Ovary (tissue), 9 donors: ENCODE data around the gene ROBO3. TPM values are rescaled to one million over a fixed set of nuclear protein-coding genes. Genes with fewer than 3 reads are reported as not detected.

Experiments
- DNase-seq, 5 donors: peaks; one replicate each; pipeline ENCODE4 v3.0.0-alpha.2; 2019 to 2020
- H3K27ac ChIP-seq, 2 donors: fragments of 200-600 bp; one replicate each; pipeline versions ENCODE4 v1.5.1 to v1.8.0; 2019 to 2022
- H3K27me3 ChIP-seq: fragments of 200-600 bp; one replicate; pipeline ENCODE4 v1.8.0; 2022
- H3K36me3 ChIP-seq: fragments of 200-600 bp; sonication (generic); one replicate; pipeline ENCODE4 v1.5.1; 2019
- H3K4me1 ChIP-seq: one replicate; pipeline ENCODE4 v1.8.1; 2013; ENCODE audit warnings: mild to moderate bottlenecking, moderate library complexity; ENCODE audit not compliant: insufficient read depth
- H3K4me3 ChIP-seq: fragments of 200-600 bp; sonication (generic); one replicate; pipeline ENCODE4 v1.5.1; 2017
- H3K9me3 ChIP-seq, 2 donors: fragments of 200-600 bp in 1 of 2; sonication (generic) in 1 of 2; one replicate each; pipeline versions ENCODE4 v1.5.1 to v1.8.1; 2013 to 2019; ENCODE audit warnings: mild to moderate bottlenecking in 1 of 2, moderate library complexity in 1 of 2
- EP300 ChIP-seq: sonication (generic); formaldehyde crosslinking; IDR thresholded peaks from one replicate; pipeline ENCODE4 v1.6.1; 2017; ENCODE audit warnings: antibody characterized with exemption
- POLR2A ChIP-seq: fragments of 450-650 bp; IDR thresholded peaks from one replicate; pipeline ENCODE4 v1.6.1; 2017; ENCODE audit warnings: antibody characterized with exemption, mild to moderate bottlenecking, moderate library complexity
- WGBS, 3 donors: extraction: QIAGEN DNeasy Blood & Tissue Kit in 1 of 3; methylation state at CpG; one replicate each; pipeline versions ENCODE4 v1.1.5 to v1.1.7; 2013 to 2017; 5-methylcytosine and 5-hydroxymethylcytosine counted together
- intact Hi-C, 4 donors: fragments of 100-400 bp; cut with DNase I; formaldehyde crosslinking; loops; one replicate each; pipeline versions ENCODE4 v1.11.0 to v1.15.1; 2022 to 2023
- polyA plus RNA-seq, 2 donors: library from polyadenylated mRNA; stranded (reverse); fragments of 200-250 nt in 1 of 2; fragments of 350-450 nt in 1 of 2; fragmentation: Illumina TruSeq in 1 of 2; extraction: RNeasy Lipid Tissue Mini Kit (QIAGEN cat#74804) in 1 of 2; gene quantifications; one replicate each; pipeline ENCODE4 v1.2.3, GENCODE V29; 2013 to 2014
- total RNA-seq, 7 donors: library from RNA; depleted of rRNA in 2 of 7; stranded (reverse); fragments of >200 nt in 2 of 7; fragmentation: NEBNext Ultra II Directional in 3 of 7; extraction: Animal tissue kit (Norgen Biotek cat#: 25700) in 3 of 7; gene quantifications; one replicate each; pipeline versions ENCODE4 v1.1.0 to v1.2.4, GENCODE V29; 2016 to 2023
- TF ChIP-seq, protein P1 (sequence below), 3 donors: fragments of 450-650 bp in 2 of 3; fragments of 200-600 bp in 1 of 3; IDR thresholded peaks; one replicate each; pipeline versions ENCODE4 v1.5.1 to v1.8.0; 2016 to 2022; ENCODE audit warnings: antibody characterized with exemption in 3 of 3, mild to moderate bottlenecking in 1 of 3
- donor health status: DM: no; HTN: no; CAD: no; lungs with moderate emphysema.
- donor health status: DM: no; HTN: no; CAD: no.
- donor health status: Bipolar disorder and iron deficiency.
- donor health status: DM: yes; HTN: yes; CAD: no.
- donor health status: DM: no; HTN: no; CAD: no.
- donor health status: DM: yes; HTN: yes; CAD: no.

The ROBO3 gene
- total and polyA plus RNA-seq, 9 donors, result 15.2 to 90.4 (median 56.7) TPM

DNA sequence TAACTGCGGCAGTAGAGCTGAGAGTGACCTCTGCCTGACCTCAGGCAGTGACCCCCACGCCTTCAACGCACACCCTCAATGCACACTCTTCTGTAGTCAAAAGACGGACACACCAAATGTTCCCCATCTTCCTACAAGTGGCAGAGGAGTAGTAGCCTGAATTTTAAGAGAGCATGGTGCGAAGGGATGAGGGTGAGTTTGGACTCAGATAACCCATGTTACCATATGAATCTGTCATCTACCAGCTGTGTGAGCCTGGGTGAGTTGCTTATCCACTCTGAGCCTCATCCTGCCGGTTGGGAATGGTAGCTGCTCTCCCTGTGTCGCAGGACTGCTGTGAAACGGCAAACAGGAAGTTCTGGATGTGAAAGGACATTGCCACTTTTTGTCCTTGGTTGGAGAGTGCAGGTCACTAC is 20.6 kb upstream of the ROBO3 start:
- H3K4me3 ChIP-seq, result no peak overlapping the region
- H3K9me3 ChIP-seq, result no peaks in the 10 kb centered on the region
- intact Hi-C loops, result loop anchor here in 3 of 4 donors (5.0 to 10.0 kb wide), 3 partner anchors 80 to 187 kb away; partner anchors contain the start of gene ESAM (in 1 of the 3)
- no peak overlapping the region for H3K27ac ChIP-seq
- peaks cover 10% of the 10 kb centered on the region for H3K27me3 ChIP-seq
- peaks cover 2% of the 10 kb centered on the region for H3K4me1 ChIP-seq
- TF ChIP-seq POLR2A, result no peak
- TF ChIP-seq, protein P1, sequence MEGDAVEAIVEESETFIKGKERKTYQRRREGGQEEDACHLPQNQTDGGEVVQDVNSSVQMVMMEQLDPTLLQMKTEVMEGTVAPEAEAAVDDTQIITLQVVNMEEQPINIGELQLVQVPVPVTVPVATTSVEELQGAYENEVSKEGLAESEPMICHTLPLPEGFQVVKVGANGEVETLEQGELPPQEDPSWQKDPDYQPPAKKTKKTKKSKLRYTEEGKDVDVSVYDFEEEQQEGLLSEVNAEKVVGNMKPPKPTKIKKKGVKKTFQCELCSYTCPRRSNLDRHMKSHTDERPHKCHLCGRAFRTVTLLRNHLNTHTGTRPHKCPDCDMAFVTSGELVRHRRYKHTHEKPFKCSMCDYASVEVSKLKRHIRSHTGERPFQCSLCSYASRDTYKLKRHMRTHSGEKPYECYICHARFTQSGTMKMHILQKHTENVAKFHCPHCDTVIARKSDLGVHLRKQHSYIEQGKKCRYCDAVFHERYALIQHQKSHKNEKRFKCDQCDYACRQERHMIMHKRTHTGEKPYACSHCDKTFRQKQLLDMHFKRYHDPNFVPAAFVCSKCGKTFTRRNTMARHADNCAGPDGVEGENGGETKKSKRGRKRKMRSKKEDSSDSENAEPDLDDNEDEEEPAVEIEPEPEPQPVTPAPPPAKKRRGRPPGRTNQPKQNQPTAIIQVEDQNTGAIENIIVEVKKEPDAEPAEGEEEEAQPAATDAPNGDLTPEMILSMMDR (IDR thresholded peaks at IDR 0.05), result no peak
- no peak for TF ChIP-seq EP300
- no peaks in the 10 kb centered on the region for H3K36me3 ChIP-seq
- no peak for DNase-seq
- 10 to 19% (median 16%) methylated on average over 8 of the region's 8 CpGs for WGBS, 3 donors

DNA sequence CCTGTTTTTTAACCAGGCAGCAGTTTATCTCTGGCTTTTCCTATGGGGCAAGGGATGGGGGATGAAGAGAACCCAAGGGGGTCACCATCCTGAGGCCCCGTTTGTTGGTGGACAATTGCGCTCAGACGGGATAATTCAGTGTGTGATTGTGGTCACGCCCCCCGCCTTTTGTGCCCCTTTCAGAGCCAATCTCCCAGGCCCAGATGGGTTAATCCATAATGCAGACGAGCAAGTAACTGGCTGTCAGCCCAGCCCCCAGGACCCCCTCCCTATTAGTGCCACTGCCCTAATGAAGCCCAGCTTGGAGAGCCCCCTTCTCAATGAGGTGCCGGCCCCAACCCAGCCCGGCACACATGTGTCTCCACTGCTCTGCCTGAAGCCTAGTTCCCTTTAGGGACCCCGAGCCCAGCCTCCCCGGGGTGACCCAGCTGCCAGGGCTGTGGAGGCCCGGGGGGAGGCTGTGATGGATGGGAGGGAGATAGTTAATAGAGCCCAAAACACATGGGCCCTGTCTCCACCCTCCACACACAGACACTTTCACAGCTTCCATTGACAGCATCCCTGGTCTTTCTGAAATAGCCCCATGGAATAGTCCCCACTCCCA is 19.1 kb upstream of the ROBO3 start:
- no peaks in the 10 kb centered on the region for H3K4me1 ChIP-seq
- H3K4me3 ChIP-seq, result no peak overlapping the region
- peaks cover 8% of the 10 kb centered on the region for H3K27me3 ChIP-seq
- no peak for DNase-seq
- intact Hi-C loops, result loop anchor here in 1 of 4 donors (10.0 kb wide), 1 partner anchor 81 kb away; the partner anchor contains the start of gene ESAM
- no peaks in the 10 kb centered on the region for H3K36me3 ChIP-seq
- no peaks in the 10 kb centered on the region for H3K9me3 ChIP-seq
- no peak overlapping the region for H3K27ac ChIP-seq
- 8 to 20% (median 12%) methylated on average over 11 of the region's 11 CpGs for WGBS, 3 donors
- TF ChIP-seq EP300, result no peak
- TF ChIP-seq, protein P1 (IDR thresholded peaks at IDR 0.05), result no peak
- TF ChIP-seq POLR2A, result no peak

DNA sequence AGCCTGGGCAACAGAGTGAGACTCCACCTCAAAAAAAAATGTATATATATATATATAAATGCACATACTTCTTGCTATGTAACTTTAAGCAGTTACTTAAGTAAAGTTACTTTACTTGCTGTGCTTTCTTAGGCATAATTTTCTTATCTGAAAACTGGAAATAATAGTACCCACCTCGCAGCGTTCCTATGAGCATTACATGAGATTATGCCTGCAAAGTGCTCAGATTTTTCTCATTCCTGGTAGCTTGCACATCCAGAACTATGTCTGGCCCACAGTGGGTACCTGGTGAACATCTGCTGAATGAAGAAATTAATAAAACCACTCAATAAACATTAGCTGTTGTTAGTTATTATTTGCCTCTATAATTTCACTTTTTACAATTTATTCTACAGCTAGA is 6.1 kb upstream of the ROBO3 start:
- WGBS, 3 donors, result 77 to 82% (median 81%) methylated on average over 2 of the region's 2 CpGs
- H3K36me3 ChIP-seq, result no peaks in the 10 kb centered on the region
- no peaks in the 10 kb centered on the region for H3K27me3 ChIP-seq
- no peak overlapping the region for H3K4me3 ChIP-seq
- no peak for DNase-seq
- no peaks in the 10 kb centered on the region for H3K9me3 ChIP-seq
- no peak overlapping the region for H3K27ac ChIP-seq
- intact Hi-C loops, result no loop called here
- TF ChIP-seq POLR2A, result no peak
- TF ChIP-seq, protein P1 (IDR thresholded peaks at IDR 0.05), result no peak
- no peak for TF ChIP-seq EP300
- no peaks in the 10 kb centered on the region for H3K4me1 ChIP-seq

DNA sequence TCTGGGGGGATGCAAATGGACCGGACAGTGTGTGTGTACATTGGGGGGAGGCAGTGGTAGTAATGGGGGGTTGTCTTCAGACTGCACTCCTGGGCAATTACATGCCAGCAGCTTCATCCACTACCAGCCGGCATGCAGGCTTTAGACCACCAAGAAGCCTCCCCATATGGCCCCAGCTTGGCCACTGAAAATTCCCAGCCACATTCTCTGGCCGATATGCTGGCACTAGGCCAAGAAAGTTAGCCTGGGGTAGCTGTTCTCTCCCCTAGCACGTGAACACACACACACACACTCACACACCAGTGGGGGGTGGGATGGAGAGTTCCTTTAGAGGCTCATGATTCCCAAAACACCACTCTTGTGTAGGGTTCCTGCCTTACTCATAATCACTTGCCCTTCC is 3.6 kb upstream of the ROBO3 start:
- DNase-seq, result peak in 1 of 5 donors; percentile 17
- TF ChIP-seq, protein P1 (IDR thresholded peaks at IDR 0.05), result no peak
- TF ChIP-seq EP300 (no peak), POLR2A (no peak)
- Histone ChIP-seq H3K4me1 (peaks cover 9% of the 10 kb centered on the region), H3K27me3 (no peaks in the 10 kb centered on the region), H3K4me3 (no peak overlapping the region), H3K9me3 (no peaks in the 10 kb centered on the region), H3K36me3 (no peaks in the 10 kb centered on the region), H3K27ac (no peak overlapping the region)
- intact Hi-C loops, result no loop called here
- WGBS, 3 donors, result 20 to 29% (median 27%) methylated on average over 4 of the region's 4 CpGs
